ENCODE measurements around the gene RASSF1. TPM values are rescaled to one million over a fixed set of nuclear protein-coding genes. Genes with fewer than 3 reads are reported as not detected.

RASSF1 gene, protein sequence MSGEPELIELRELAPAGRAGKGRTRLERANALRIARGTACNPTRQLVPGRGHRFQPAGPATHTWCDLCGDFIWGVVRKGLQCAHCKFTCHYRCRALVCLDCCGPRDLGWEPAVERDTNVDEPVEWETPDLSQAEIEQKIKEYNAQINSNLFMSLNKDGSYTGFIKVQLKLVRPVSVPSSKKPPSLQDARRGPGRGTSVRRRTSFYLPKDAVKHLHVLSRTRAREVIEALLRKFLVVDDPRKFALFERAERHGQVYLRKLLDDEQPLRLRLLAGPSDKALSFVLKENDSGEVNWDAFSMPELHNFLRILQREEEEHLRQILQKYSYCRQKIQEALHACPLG
- 12.2 TPM for total RNA-seq

DNA sequence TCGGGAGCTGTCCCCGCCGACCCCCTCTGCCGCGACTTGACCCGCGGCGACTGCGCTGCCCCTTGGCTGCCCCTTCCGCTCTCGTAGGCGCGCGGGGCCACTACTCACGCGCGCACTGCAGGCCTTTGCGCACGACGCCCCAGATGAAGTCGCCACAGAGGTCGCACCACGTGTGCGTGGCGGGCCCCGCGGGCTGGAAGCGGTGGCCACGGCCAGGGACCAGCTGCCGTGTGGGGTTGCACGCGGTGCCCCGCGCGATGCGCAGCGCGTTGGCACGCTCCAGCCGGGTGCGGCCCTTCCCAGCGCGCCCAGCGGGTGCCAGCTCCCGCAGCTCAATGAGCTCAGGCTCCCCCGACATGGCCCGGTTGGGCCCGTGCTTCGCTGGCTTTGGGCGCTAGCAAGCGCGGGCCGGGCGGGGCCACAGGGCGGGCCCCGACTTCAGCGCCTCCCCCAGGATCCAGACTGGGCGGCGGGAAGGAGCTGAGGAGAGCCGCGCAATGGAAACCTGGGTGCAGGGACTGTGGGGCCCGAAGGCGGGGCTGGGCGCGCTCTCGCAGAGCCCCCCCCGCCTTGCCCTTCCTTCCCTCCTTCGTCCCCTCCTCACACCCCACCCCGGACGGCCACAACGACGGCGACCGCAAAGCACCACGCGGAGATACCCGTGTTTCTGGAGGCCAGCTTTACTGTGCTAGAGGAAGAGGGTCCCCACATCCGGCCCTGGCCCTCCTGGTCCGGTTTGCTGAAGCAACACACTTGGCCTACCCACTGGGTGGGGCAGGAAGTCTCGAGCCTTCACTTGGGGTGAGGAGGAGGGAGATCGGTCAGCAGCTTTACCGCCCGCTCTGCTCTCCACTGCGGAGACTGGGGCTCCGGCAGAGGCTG lies at the start of gene RASSF1:
Gene RASSF1, minus strand, starts transcription at position 389 of the 882 bp plus-strand sequence. Its CDS starts 31 bp downstream, at position 358.

DNA sequence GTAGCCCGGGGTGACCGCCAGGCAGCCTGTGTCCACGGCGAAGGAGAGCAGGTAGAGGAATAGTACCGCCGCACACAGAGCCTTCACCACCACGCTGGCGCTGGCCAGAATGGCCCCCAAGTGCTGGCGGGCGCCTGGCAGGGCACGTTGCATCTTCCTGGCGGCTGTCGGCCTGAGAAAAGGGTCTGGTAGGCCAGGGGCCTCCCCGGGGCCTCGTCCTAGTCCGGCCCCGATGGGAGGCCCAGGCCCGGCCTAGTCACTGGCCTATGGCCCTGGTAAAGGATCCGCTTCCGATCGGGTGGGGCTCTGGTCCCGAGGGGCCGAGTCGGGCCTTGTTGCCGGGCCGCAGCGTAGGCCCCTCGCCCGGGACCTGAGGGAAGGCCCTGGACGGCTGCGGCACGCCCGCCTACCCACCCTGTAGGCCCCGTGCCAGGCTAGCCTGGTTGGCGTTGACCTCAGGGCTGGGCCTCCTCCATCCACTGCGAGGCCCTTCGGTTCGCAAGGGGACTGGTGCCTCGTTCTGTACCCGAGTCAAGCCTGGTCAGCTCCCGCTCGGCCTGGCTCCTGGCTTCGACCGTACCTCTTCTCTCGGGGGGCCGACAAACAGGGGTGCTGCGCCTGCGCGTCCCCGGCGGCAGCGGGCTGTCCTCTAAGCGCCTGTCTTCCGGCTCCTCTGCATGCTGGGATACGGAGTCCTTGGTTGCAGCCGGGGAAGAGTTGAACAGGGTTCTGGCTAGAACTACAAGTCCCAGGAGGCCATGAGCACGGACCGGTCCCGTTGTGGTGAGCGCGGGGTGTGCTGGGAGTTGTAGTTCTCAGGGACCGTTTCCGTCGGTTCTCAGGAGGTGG lies 18.5 kb upstream of the RASSF1 start, which contains the start of gene TMEM115:
Gene TMEM115, minus strand, starts transcription at position 611 of the 849 bp plus-strand sequence. Its CDS starts 458 bp downstream, at position 153.

DNA sequence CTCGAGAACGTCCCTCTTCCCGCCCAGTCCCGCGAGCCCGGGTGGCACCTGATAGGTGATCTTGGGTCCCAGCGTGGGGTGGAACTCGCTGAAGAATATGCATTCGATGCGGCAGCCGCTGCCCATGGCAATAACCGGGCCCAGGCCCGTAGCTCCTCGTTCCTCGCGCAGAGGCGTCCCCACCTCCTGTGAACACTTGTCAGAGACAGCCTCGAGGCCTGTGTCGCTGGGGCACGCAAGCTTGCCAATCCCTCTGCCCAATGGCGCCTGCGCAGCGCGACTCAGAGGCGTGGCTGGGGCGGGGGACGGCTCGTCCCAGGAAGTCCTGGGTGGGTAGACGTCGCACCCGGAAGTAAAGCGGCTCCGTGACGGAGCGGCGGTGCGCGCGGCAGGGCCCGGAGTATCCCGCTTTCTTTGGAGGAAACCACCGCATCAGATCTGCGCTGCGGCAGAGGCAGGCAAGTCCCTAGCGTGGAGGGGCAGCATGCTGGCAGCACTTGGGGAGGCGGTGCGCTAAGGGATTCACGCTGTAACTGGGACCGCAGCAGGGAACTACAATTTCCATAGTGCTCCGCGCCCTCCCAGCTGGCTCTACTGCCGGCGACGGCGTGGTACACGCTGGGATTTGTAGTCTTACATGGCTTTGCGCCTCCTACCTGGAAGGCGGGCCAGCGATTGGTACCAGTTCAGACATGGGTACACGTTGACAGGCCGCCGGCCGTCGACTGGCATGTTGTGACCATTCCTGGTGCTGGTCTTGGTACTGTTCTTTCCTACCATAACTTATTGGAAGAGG lies 10.1 kb upstream of the RASSF1 start, which contains the start of the genes CYB561D2 and NPRL2:
Gene CYB561D2, plus strand, starts transcription at position 336 of the 796 bp plus-strand sequence. CDS start 572 bp downstream, outside the sequence.
Gene NPRL2, minus strand, starts transcription at position 249 of the 796 bp plus-strand sequence. Its CDS starts 123 bp downstream, at position 126.

DNA sequence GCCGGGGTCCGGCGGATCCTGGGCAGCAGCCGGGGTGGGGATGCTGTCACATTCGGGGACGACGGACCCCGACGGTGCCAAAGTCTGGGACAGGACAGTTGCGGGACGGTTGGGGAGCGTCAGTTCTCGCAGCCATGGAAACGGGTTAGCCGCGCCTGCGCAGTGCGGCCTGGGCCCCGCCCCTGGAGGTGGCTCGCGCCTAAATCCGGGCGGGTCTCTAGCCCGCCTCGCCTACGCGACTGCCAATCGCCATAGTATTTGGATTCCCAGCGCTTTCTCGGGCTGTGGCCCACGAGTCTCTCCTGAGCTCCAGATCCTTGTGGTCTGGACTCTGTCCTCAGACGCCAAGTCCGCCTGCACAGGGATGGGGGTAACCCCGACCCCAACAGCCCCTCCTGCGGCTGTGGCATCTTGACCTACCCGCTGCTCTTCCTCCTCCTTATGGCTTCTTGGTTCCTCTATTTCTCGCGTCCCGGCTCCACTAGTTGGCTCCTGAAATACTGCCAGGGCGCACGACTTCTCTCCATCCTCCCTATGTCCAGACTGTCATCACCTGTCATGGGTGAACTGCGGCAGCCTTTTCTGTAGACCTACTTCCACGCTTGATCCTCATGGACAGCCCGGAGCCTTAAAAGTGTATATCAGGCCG lies 5.1 kb upstream of the RASSF1 start, which contains the start of gene ZMYND10:
Gene ZMYND10, minus strand, starts transcription at position 147 of the 649 bp plus-strand sequence. CDS start 153 bp downstream, outside the sequence.

DNA sequence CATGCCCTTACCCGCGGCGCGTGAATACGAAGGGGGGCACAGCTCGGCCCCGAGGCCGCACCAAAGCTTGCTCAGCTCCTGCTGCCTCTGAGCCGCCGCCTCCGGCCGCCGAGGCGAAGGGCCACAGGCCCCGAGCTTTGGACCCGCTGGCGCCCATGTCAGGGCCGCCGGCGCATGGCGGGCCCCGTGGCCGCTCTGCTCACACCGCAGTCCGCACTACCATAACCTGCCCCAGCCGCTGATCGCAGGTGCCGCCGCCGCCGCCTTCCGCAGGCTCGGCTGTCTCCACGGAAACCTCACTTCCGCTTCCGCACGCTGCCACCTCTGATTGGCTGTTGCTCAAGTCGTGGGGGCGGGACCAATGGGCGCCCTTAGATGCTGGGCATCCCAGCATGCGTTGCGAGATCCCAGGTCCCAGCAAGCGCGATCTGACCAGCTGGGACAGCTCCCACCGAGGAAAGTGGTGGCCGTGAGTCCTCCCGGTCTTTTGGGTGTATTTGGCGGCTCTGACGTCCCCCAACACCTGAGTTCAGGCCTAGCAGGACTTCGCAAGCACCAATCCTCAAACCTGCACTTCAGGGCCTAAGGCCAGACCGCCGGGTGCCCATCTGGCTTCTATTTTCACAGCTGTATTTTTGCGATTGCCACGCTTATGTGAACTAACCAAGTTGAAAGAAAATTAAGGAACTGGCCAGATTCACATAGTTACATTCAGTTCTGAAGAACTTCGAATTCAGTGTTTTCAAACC lies 12.5 kb downstream of the RASSF1 start, which contains the start of gene TUSC2:
Gene TUSC2, minus strand, starts transcription at position 281 of the 749 bp plus-strand sequence. Its CDS starts 124 bp downstream, at position 157.

DNA sequence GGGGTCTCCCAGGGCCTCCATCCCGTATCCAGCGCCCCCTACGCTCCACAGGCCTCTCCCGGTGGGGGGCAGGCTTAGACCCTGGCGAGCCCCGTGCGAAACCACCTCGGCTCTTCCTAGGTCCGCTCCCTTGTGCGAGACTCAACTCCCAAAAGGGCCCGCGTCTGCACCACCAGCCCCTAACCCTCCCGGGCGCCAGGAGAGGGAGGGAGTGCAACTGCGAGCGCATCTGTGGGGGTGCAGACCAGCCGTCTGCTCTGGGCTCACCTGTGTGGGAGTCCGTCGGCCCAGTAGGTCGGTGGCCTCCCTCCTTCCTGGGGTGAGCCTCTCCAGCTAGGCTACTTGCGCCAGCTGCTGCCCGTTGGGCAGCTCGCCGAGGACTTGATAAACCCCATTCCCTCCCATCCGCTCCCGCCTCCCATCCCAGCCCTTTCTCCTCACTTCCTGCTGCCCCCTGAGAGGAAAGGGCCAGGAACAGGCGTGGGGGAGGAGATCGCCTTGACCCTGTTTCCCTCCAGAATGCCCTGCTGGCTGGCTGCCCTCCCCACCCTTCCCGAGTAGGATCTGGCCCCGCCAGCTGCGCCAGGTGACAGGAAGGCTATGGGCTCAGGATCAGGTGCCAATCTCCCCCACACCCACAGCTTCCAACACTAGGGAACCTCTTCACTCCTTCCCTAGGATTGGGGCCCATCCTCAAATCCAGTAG lies 18.1 kb downstream of the RASSF1 start, which contains the start of gene HYAL2:
Gene HYAL2, minus strand, starts transcription at position 360 of the 706 bp plus-strand sequence. CDS start 2,256 bp downstream, outside the sequence.

DNA sequence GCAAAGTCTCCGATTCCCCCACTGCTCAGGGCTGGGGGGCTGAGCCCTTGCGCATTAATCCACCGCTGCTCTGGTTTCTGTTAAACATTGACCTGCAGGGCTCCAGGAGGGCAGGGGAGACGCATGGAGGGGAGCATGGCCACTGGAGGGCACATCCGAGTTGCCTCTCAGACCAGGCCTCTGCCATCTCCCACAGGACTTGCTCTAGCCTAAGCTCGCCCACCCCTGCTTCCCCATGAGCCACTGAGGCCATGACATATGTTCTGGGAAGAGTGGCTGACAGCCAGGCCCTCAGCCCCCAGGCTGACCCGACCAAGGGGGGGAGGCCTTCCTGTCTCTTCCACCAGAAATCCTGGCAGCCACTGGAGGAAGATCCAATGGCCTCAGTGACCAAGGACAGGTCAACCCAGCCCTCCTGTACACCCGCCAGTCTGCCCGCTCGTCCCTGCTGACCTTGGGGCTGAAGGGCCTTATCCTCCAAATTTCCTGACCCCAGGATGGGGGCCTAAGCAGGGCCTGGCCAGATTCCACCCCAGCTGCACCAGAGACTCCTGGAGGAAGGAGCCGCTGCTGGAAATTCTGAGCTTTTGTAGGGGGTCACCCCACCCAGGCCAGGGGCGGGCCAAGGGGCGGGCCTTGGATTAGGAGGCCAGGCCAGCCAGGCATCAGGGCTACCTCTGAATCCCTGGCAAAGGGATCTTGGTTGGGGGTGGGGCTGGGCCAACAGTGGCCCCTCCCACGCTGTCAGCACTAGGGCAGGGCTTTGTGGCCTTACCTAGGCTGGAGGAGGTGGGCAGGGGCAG lies 37.4 kb downstream of the RASSF1 start, which contains the start of gene HYAL1:
Gene HYAL1, minus strand, starts transcription at position 562 of the 803 bp plus-strand sequence. CDS start 618 bp downstream, outside the sequence.

DNA sequence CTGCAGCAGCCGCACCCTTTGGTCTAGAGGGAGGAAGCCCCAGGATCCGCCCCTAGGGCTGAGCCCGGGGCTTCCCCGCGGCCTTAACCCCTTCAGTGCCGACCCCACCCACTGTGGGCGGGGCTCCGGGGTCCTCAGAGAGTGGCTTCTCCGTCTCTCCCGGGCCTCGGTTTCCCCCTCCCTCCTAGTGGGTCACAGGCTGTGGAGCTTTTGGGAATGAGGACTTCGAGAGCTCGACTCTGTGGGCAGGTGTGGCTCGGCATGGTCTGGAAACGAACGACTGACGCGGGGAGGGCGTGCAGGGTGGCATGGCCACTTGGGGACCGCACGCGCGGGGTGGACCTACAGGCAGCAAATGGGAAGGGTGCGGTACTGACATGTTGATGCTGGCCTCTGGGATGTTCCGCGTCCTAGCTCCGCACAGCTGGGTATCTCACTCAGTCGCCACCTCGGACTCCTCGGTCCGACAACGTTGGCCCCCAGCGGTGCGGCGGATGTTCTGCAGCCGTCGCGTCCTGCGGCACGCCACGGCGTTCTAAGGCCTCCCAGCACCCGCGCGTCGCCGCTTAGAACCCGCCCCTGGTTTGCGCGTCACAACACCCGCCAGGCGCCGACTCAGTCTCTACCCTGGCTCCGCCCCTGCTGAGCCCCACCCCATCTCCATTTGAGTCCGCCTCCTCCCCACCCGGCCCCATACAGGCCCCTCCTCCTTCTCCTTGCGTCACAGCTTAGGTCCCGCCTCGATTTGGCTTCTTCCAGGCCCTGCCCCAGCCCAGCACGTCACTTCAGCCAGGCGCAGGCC lies 41.6 kb downstream of the RASSF1 start, which contains the start of the genes HYAL3 and NAA80:
Gene HYAL3, minus strand, starts transcription at position 570 of the 802 bp plus-strand sequence. CDS start 3,803 bp downstream, outside the sequence.
Gene NAA80, minus strand, starts transcription at position 570 of the 802 bp plus-strand sequence. CDS start 1,942 bp downstream, outside the sequence.

DNA sequence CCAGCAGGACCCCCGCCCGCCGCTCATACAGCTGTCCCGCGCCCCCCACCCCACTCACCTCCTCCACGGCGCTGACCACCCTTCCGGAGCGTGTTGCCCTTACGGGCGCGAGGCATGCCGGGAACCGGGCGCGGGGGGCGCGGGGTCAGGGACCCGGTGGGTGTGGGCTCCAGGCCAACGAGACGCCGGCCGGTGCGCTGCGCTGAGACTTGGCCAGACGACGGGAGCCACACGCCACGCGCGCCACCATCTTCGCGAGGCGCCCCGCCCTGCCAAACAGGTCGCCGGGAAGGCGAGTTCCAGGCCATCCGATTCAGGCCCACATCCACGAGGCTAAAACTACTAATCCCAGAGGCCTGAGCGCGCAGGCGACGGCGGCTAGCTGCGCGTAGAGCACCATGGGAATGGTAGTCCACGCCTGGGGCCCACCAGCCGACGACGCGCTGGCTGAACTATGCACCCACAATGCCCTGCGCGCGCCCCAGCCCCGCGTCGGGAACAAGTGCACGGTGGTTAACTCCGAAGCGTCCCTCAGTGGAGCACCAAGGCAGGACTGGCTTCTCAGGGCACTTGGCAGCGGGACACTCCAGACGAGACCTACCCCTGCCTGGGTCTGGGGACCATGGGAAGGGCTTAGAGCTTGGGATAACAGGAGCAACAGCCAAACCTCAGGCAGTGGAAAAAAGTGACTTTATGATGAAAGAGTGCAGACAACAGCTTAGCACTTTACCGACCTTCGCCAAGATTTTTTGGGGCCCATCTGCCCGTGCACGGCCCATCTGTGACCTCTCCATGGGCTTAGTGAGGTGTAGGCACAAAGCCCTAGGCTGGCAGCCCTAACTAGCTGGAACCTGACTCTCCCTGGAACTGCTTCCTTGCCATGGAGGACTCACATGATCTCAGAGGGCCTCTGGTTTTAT lies 48.2 kb downstream of the RASSF1 start, which contains the start of gene IFRD2:
Gene IFRD2, minus strand, starts transcription at position 271 of the 920 bp plus-strand sequence. Its CDS starts 155 bp downstream, at position 116.

Other genes starting within 250 kb of the RASSF1 start
- gene SEMA3F, start 185.5 kb downstream of the RASSF1 start, total RNA-seq = 7.8 TPM
- gene GNAT1, start 149.2 kb downstream of the RASSF1 start, total RNA-seq = not detected
- gene SLC38A3, start 135.6 kb downstream of the RASSF1 start, total RNA-seq = 6.5 TPM
- gene GNAI2, start 104.6 kb downstream of the RASSF1 start, total RNA-seq = 108 TPM
- gene SEMA3B, start 71.7 kb downstream of the RASSF1 start, total RNA-seq = 2.8 TPM
- gene LSMEM2, start 61.7 kb downstream of the RASSF1 start, total RNA-seq = 1.2 TPM
- 18.5 TPM for gene IFRD2, start 48.4 kb downstream of the RASSF1 start, total RNA-seq
- 9.7 TPM for gene HYAL3, start 41.4 kb downstream of the RASSF1 start, total RNA-seq
- 5.5 TPM for gene NAA80, start 41.4 kb downstream of the RASSF1 start, total RNA-seq
- 0.69 TPM for gene HYAL1, start 37.3 kb downstream of the RASSF1 start, total RNA-seq
- gene HYAL2, start 18.1 kb downstream of the RASSF1 start, total RNA-seq = 30.0 TPM
- gene TUSC2, start 12.6 kb downstream of the RASSF1 start, total RNA-seq = 23.8 TPM
- gene ZMYND10, start 4.9 kb upstream of the RASSF1 start, total RNA-seq = 23.8 TPM
- gene NPRL2, start 9.9 kb upstream of the RASSF1 start, total RNA-seq = 30.4 TPM
- gene CYB561D2, start 10.0 kb upstream of the RASSF1 start, total RNA-seq = 15.2 TPM
- 21.0 TPM for gene TMEM115, start 18.7 kb upstream of the RASSF1 start, total RNA-seq
- 25.4 TPM for gene CACNA2D2, start 162.8 kb upstream of the RASSF1 start, total RNA-seq
- 28.1 TPM for gene C3orf18, start 226.9 kb upstream of the RASSF1 start, total RNA-seq
- 5.5 TPM for gene HEMK1, start 228.7 kb upstream of the RASSF1 start, total RNA-seq

Data from diencephalon (tissue), 1 donor.